Fibroblast of mammary gland (primary cell): ENCODE measurements around the gene DCP2.
"Not testable (repeated sequence)": the region's sequence is repeated elsewhere in the genome, so short reads cannot be mapped to it uniquely, and the experiment has no call there.

ENCODE experiments used
- DNase-seq: peaks from one replicate; pipeline ENCODE4 v3.0.0-alpha.2; 2010; ENCODE audit warnings: low read depth
- H3K4me3 ChIP-seq: 2 replicates; pipeline ENCODE4 v1.5.1; 2011; ENCODE audit warnings: low read depth, mild to moderate bottlenecking, low read length, moderate library complexity; ENCODE audit not compliant: control insufficient read depth
- CTCF ChIP-seq: conservative IDR thresholded peaks from 2 replicates; pipeline ENCODE4 v1.5.1; 2011; ENCODE audit warnings: low read depth, low read length, inconsistent platforms; ENCODE audit not compliant: control insufficient read depth, insufficient read depth

Gene DCP2

GRCh38 chr5:112957036-112957808 is 19.4 kb upstream of the DCP2 start:
- DNase-seq = peak; percentile 7
- H3K4me3 ChIP-seq = no peak overlapping the region
- no peak for TF ChIP-seq CTCF

- no peak overlapping the region for H3K4me3 ChIP-seq
- TF ChIP-seq CTCF = no peak
- DNase-seq = peak; percentile 99
These were observed 18.2 kb upstream of the DCP2 start for GRCh38 chr5:112958093-112959088.

- DNase-seq = peak; percentile 95
- H3K4me3 ChIP-seq = not testable (repeated sequence)
These were observed 16.7 kb upstream of the DCP2 start for GRCh38 chr5:112959872-112960271.

- no peak for TF ChIP-seq CTCF
- no peak for DNase-seq
- no peak overlapping the region for H3K4me3 ChIP-seq
These were observed 16.3 kb upstream of the DCP2 start for GRCh38 chr5:112960315-112960714.

GRCh38 chr5:112960863-112961504 is 15.6 kb upstream of the DCP2 start:
- TF ChIP-seq CTCF = no peak
- H3K4me3 ChIP-seq = no peak overlapping the region
- no peak for DNase-seq

GRCh38 chr5:112963374-112963733 is 13.2 kb upstream of the DCP2 start:
- not testable (repeated sequence) for H3K4me3 ChIP-seq, DNase-seq

GRCh38 chr5:112965733-112966306 is 10.8 kb upstream of the DCP2 start:
- no peak overlapping the region for H3K4me3 ChIP-seq
- DNase-seq = no peak
- no peak for TF ChIP-seq CTCF
